ENCODE results near the gene LYZL1.
A peak's percentile ranks its signal among the peaks of the same experiment; 100 is the strongest.
"Not testable (repeated sequence)": the region's sequence is repeated elsewhere in the genome, so short reads cannot be mapped to it uniquely, and the experiment has no call there.

Gene LYZL1

DNA sequence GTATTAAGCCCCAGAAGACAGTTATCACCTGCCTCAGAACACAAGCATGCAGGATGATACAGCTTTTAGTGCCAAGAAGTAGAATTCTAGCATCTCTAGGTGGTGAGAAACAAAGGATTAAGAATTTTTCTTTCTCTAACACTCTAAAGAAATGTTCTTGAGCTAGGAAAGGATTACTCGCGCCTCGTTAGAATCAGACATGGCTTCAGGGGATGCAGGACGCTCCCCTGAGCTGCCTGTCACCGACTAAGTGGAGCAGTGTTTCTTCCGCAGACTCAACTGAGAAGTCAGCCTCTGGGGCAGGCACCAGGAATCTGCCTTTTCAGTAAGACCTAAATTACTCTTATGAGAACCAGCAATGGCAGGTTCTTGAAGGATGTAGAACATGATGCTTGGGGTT is at the start of gene LYZL1:
TSS of gene LYZL1 (plus strand) at position 165 of the 400 bp plus-strand sequence. CDS start 2,798 bp downstream, outside the sequence.
- DNase-seq = not testable (repeated sequence)

DNA sequence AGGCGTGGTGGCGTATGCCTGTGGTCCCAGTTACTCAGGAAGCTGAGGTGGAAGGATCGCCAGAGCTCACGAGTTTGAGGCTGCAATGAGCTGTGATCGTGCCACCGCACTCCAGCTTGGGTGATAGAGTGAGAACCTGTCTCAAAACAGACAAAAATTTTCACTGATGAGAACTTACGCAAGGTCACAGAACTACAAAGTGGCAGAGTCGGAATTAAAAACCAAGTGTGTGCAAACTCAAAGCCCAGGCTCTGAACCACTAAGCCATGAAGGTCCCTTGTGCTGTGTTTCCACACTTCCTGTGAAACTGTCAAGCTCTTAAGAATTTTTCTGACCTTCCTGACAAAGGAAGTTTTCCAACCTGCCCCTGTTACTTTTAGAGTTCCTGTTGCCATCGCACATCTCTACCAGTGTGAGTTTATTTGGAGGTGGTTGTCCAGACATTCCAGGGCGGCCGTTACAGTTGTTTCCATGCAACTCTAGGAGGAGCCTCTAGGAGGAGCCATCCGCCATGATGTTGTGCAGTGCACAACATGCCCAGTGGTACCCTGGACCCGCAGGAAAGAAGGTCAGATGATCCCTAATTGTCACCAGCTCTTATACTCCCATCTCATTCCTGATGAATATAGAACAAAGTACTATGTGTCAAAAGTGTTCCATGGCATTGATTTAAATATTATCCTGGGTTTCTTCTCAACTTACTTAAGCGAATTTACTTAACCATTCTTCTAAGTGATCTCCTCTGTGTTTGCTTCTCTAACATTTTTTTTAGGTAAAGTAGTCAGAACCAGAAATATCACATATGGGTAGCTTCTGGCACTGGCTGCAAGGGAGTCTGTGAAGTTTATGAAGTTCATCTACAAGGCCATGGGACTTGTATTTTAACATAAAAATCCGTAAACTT is 49.0 kb upstream of the LYZL1 start:
- peak in 1 of 2 donors; percentile 6 for DNase-seq

- no peak for DNase-seq
These were observed 47.7 kb upstream of the LYZL1 start for GRCh38 chr10:29240986-29241660.

- no peak for DNase-seq
These were observed 46.9 kb upstream of the LYZL1 start for GRCh38 chr10:29241925-29242324.

- DNase-seq = no peak
These were observed 45.8 kb upstream of the LYZL1 start for GRCh38 chr10:29243066-29243465.

DNA sequence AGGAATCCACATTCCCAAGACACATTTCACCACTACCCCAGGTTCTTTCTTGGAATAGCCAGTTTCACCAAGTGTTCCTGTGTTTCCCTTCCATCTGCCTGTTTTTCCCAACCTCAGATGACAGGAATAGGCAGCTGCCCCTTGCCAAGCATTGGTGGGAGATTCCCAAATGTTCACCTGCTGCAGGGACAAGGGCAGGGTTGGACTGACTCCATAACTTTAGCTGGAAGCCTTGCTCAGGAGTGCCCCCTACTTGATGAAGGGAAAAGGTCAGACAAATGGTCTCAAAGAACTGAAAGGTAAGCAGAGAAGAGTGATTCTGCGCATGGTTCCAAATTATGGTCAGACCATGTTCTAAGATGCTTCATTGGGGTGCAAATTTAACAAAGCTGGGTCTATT is 45.1 kb upstream of the LYZL1 start:
- DNase-seq = no peak

DNA sequence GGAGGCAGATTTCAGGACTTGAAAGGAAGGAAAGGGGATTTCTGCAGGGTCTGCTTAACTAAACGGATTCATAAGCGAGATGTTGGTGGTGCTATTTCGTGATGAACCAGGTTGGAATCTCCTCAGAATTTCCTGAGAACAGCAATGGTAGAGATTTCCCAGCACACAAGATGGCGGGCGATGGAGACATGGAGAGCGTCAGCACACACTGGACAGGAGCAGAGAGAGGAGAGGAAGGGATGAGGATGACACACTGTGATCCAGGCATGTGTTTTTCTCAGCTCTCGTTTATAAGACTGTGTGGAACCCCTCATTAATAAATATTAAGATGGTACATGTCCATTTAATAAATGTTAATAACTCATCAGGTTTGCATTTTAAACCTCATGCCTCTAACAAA is 43.9 kb upstream of the LYZL1 start:
- no peak for DNase-seq

DNA sequence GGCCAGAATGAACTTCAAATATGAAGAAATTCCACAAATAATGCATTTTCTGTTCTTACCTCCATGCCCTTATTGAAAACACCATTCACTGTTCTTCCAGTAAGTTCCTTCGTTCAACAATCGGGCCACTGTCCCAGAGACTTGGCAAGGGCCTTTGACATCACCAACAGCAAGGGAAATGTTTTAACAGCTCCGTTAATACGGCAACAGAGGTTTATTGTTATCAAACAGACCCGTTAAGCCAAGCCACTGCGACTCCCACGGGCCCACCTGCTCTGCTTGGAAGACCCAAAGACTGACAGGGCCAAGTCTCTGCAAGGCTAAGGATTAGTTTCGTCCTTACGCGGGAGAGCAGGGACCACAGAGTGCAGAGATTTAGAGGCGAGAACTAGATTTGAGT is 43.4 kb upstream of the LYZL1 start:
- no peak for DNase-seq

DNA sequence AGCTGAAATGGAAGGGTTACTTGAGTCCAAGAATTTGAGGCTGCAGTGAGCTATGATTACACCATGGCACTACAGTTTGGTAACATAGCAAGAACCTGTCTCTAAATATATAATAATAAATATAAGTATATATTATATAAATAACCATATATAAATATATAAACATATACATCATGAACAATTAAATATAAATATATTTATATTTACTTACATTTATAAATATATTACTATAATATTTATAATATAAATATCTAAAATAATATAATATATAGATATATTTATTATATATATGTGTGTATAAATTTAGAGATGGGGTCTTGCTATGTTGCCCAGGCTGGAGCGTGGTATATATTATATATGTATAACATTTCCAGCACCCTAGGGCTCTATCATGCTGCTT is 42.4 kb upstream of the LYZL1 start:
- no peak for DNase-seq

- no peak for DNase-seq
These were observed 40.7 kb upstream of the LYZL1 start for GRCh38 chr10:29248158-29248557.

DNA sequence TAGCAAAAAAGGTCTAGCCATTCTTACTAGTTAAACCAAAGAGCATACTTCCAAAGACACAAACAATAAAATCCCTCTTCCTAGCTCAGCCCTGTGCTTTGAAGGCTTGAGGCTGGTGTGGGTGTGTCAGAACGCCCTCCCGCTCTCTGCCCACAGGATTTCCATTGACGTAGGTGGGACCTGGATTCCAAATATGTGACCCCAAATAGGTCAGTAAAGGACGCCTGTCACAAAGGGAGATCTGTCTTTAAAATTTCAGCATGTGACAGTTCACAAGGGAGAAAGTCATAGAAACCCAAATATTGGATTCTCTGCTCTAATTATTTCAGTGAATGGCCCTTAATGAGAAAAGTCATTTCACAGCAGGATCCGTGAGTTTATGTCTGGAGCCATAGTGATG is 39.9 kb upstream of the LYZL1 start:
- DNase-seq = no peak

DNA sequence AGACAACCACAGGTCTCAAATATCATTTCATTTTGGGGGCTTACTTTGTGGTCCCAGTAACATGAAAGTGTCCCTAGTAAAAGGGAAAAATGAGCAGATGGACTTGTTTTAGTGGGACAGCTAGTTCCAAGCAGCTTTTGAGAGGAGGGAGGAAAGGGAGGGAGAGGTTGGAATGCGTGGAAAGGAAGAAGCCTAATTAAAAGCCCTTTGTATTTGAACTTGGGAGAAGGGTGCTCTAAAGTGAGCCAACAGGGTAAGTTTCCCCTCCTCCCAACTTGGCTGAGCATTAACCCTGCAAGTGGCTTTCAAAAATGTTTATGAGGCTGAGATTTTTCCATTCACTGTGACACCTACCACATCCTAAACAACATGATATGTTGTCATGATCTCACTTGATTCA is 38.8 kb upstream of the LYZL1 start:
- DNase-seq = no peak

DNA sequence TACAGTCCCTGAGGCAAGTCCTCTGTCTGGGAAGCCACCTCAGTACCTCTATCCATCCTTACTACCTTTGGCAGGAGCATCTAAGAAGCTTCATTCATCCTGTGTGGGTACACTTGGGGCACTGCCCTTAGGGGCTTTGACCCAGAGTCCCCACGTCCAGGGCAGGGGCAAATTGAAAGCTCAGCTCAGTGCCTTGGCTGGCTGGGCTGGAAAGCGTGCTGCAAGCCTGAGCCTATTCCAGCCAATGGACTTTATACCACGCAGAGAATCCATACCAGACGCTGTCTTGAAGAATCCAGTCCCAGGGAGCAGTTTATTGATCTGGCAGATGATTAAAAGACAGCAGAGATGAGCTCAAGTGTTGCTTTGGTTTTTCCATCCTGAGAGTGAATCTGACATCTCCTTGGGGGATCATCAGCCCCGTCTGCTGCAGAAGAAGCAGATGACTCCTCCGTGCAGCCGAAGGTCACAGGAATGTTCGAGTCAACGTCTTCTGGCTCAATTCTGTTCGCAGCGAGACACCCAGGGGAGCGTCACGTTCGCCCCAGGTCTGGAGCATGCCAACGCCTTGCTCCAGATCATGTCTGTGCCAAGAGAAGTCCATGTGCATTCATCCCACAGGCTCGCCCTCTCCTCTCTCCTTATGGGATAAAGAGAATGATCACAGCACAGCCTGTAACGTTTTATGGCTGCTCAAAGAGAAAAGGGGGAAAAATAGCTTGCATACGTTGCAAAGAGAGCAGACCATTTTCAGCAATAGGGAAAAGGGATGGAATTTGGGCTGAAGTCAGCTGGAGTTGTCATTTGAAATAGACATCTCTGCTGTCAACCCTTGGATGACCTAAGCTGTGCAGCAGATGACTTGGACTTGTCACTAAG is 35.8 kb upstream of the LYZL1 start:
- no peak for DNase-seq

DNA sequence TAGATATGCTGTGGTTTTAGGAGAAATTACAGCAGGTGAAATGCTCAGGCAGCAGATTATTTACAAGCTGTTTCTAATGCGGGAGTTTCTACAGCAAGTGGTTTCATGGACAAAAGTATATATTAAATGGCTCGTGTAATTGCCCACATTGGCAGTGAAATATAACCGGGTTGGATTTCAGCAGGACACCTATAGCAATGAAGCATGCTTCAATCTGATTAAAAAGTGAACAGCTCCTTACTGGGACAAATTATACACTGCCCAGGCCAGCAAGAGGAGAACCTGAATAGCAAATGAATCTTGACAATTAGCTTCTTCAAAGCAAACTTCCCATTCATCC is 35.2 kb upstream of the LYZL1 start:
- DNase-seq = no peak

GRCh38 chr10:29254123-29255046 is 34.5 kb upstream of the LYZL1 start:
- DNase-seq = no peak

- DNase-seq = no peak
These were observed 33.8 kb upstream of the LYZL1 start for GRCh38 chr10:29255104-29255503.

DNA sequence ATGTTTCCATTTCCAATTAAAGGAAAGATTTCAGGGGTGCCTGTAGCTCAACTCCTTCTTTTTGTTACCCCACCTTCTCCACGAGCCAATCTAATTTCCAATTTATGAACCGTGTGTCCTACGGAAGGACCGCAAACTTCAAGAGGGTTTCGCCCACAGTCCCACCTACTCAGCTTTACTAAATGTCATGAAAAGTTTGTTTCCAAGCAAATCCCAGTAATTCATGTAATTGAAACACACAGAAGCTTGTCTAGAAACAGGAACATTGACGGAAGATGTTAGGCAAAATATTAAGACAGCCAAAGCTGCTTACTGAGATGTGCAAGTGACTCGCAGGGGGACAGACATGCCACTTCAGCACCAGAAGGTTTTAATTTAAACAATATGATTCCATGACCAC is 32.9 kb upstream of the LYZL1 start:
- DNase-seq = no peak

GRCh38 chr10:29256586-29256985 is 32.3 kb upstream of the LYZL1 start:
- DNase-seq = no peak

DNA sequence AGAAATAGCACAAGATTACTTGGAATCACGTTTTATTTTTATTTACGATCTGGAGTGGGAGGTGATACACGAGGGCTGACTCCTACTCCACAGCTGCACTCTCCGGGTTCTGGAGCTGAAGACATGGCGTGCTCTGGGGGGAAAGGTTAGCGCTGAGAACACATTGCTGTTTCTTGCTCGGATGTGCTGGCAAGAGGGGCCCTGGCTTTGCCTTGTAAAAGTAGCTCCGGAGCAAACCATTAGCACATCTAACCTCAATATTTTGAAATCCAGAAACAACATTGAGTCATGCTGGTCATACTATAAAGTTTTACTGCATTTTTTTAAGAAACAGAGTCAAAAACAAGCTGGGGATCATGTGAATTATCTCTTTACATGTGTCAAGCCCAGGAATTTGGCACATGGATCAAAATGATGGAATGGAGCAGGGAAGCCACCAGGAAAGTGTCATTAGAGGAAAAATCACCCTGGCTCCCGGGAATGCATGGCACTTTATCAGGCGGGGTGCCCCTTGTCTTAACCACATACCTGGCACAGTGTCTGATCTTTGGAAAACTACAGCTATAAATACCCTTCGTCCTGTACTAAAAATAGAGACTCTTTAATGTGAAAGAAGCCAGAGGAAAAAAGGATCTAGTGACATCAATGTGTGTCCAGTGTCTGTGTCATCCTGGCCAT is 31.6 kb upstream of the LYZL1 start:
- peak; percentile 6 to 20 for DNase-seq

- no peak for DNase-seq
These were observed 31.1 kb upstream of the LYZL1 start for GRCh38 chr10:29257784-29258135.

GRCh38 chr10:29259498-29259897 is 29.4 kb upstream of the LYZL1 start:
- no peak for DNase-seq

DNA sequence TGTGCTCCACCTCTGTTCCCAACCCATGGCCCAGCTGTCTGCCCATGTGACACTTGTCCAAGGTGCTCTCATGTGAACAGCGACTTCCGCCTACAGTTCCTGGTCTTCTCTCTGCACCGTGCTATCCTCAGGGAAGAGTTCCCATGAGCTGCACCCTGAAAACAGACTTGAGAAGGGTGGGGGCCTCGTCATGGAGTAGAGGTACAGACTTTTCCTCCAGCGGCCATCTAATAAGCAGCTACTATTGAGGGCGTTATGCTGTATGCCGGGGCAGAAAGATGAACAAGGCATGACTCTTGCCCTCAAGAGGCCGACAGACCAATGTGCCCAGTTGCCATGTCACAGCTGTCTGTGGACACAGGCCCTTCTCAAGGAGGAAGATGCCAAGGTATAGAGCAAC is 25.4 kb upstream of the LYZL1 start:
- DNase-seq = no peak
